Renal cortex interstitium (tissue), 11 donors: ENCODE measurements around the gene SCGN. TPM values are rescaled to one million over a fixed set of nuclear protein-coding genes. Genes with fewer than 3 reads are reported as not detected.

Experiments used
- DNase-seq, 11 donors: peaks; one replicate each; pipeline ENCODE4 v3.0.0-alpha.2; 2013; ENCODE audit warnings: low read depth in 9 of 11, low spot score in 4 of 11; ENCODE audit errors: extremely low read depth in 1 of 11
- polyA plus RNA-seq, 3 donors: library from polyadenylated mRNA; unstranded; fragments of 120-200 nt; gene quantifications; one replicate each; pipeline ENCODE4 v1.2.1, GENCODE V29; 2013; ENCODE audit not compliant: insufficient read length in 3 of 3

Gene SCGN
- polyA plus RNA-seq, 3 donors: 0.14 to 0.34 (median 0.22) TPM

GRCh38 chr6:25675167-25675566 is 23.2 kb downstream of the SCGN start:
- DNase-seq: no peak

GRCh38 chr6:25676775-25677174 is 24.8 kb downstream of the SCGN start:
- DNase-seq: no peak

- DNase-seq: no peak
These were observed 29.8 kb downstream of the SCGN start for GRCh38 chr6:25681848-25682247.

- DNase-seq: no peak
These were observed 30.3 kb downstream of the SCGN start for GRCh38 chr6:25682324-25682723.

GRCh38 chr6:25684565-25684964 is 32.5 kb downstream of the SCGN start:
- no peak for DNase-seq

GRCh38 chr6:25685251-25685650 is 33.2 kb downstream of the SCGN start:
- no peak for DNase-seq

- no peak for DNase-seq
These were observed 33.9 kb downstream of the SCGN start for GRCh38 chr6:25685896-25686295.

GRCh38 chr6:25686856-25687255 is 34.8 kb downstream of the SCGN start:
- no peak for DNase-seq

GRCh38 chr6:25689966-25690365 is 38.0 kb downstream of the SCGN start:
- DNase-seq: no peak

GRCh38 chr6:25691894-25692293 is 39.9 kb downstream of the SCGN start:
- DNase-seq: no peak

- DNase-seq: peak in 3 of 11 donors; percentile 11 to 33 (median 12)
These were observed 40.5 kb downstream of the SCGN start for GRCh38 chr6:25692472-25692871.

GRCh38 chr6:25694366-25694765 is 42.4 kb downstream of the SCGN start:
- no peak for DNase-seq

- no peak for DNase-seq
These were observed 43.7 kb downstream of the SCGN start for GRCh38 chr6:25695671-25696070.

GRCh38 chr6:25697537-25698340 is 45.7 kb downstream of the SCGN start:
- no peak for DNase-seq

GRCh38 chr6:25698631-25699030 is 46.6 kb downstream of the SCGN start:
- DNase-seq: no peak

- no peak for DNase-seq
These were observed 47.6 kb downstream of the SCGN start for GRCh38 chr6:25699649-25700048.

GRCh38 chr6:25700761-25701160 is 48.7 kb downstream of the SCGN start:
- DNase-seq: no peak

- no peak for DNase-seq
These were observed 49.8 kb downstream of the SCGN start for GRCh38 chr6:25701807-25702206.

GRCh38 chr6:25703005-25703404 is 51.0 kb downstream of the SCGN start:
- no peak for DNase-seq

- DNase-seq: no peak
These were observed 52.0 kb downstream of the SCGN start for GRCh38 chr6:25704001-25704400.

GRCh38 chr6:25706314-25707014 is 54.4 kb downstream of the SCGN start:
- DNase-seq: no peak
